GM13976 (cell line): ENCODE results near the gene WNT5B.
A peak's percentile ranks its signal among the peaks of the same experiment; 100 is the strongest.

ENCODE experiments used
- DNase-seq: peaks from one replicate; pipeline ENCODE4 v3.0.0; 2012; ENCODE audit warnings: low spot score
- CTCF ChIP-seq: IDR thresholded peaks from 2 replicates; pipeline ENCODE4 v1.5.1; 2012; ENCODE audit warnings: borderline replicate concordance, mild to moderate bottlenecking; ENCODE audit not compliant: insufficient read depth; ENCODE audit errors: extremely low read depth, missing control alignments, control extremely low read depth
- in situ Hi-C: fragments of 300-500 bp; cut with MboI; formaldehyde crosslinking; loops from one replicate; pipeline ENCODE4 v1.12.0; 2022; ENCODE audit warnings: low sequenced_read_pairs, mixed read lengths, inconsistent platforms; ENCODE audit not compliant: unreplicated experiment

Gene WNT5B

DNA sequence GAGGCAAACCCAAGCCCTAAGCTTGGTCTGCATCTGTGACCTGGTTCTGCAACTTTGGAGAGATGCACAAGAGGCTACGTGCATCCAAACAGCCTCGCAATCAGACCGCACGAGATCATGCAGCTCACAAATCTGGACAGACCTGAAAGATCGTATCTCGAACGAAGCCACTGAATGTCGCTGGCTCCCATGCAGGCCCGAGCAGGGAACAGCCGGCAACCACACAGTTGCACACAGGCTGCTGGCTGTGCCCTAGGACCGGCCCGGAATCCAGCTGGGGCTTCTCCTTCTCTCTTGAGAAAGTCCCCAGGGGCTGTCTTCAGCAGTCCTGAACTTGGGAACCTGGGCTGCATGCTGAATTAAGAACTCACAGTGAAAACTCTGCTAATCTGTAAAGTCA is 27.9 kb downstream of the WNT5B start:
- in situ Hi-C loops = loop anchor here (10.0 kb wide), 1 partner anchor 278 kb away; no protein-coding TSS in a partner anchor
- no peak for DNase-seq
- no peak for TF ChIP-seq CTCF

DNA sequence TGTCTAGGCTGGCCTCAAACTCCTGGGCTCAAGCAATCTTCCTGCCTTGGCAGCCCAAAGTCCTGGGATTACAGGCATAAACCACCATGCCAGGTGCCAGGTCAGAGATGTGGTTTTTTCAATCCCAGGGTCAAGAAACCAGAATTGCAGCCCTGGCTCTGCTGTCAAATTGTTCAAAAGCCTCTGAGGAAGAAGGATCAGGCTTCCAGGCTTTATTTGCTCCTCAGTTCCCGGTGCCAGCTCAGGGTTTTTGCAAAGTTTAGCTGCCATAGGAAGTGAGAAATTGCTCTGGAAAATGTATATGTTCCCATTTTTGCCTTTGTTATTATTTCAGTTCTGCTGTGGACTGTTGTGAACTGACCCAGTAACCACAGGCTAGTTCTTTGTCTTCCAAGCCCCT is 28.7 kb downstream of the WNT5B start:
- no peak for DNase-seq
- in situ Hi-C loops = loop anchor here (10.0 kb wide), 1 partner anchor 277 kb away; no protein-coding TSS in a partner anchor

DNA sequence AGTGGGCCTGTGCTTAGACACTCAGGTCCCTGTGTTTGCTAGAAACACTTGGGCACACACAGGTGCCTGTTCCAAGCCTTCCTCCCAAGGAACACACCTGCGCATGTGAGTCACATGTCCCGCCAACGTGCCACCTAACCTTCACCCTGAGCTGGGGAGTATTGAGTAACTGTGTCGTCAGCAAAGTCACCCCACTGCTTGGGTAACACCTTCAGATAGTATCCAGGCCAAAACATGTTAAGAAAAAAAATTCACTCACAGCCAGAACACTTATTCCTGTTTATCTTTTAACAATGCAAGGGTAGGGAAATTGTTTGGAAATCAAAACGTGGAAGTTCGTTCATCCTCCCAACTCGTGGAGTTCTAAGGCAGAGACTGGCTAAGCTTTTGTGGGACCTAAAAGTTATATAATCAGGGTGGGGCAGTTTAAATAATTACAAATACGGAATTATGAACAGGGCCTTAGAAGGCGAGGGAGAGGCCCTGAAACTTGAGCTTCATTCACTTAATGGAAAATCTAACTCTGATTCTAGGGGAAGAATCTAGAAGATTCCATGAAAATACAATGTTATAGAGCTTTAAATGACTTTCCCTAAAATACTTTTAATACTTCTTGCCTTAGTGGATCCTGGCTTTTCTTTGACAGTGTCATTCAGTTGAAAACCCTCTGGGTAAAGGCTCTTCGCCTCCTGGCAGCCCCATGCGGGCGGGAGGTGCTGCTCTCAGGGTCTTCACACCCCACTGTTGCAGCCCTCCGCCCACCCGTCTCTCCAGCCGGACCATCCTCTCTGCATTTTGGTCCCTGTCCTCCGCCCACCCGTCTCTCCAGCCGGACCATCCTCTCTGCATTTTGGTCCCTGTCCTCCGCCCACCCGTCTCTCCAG is 31.5 kb downstream of the WNT5B start:
- no peak for DNase-seq
- in situ Hi-C loops = no loop called here

More for the DNA sequence above, 28.7 kb downstream of the WNT5B start:
- TF ChIP-seq CTCF = no peak

DNA sequence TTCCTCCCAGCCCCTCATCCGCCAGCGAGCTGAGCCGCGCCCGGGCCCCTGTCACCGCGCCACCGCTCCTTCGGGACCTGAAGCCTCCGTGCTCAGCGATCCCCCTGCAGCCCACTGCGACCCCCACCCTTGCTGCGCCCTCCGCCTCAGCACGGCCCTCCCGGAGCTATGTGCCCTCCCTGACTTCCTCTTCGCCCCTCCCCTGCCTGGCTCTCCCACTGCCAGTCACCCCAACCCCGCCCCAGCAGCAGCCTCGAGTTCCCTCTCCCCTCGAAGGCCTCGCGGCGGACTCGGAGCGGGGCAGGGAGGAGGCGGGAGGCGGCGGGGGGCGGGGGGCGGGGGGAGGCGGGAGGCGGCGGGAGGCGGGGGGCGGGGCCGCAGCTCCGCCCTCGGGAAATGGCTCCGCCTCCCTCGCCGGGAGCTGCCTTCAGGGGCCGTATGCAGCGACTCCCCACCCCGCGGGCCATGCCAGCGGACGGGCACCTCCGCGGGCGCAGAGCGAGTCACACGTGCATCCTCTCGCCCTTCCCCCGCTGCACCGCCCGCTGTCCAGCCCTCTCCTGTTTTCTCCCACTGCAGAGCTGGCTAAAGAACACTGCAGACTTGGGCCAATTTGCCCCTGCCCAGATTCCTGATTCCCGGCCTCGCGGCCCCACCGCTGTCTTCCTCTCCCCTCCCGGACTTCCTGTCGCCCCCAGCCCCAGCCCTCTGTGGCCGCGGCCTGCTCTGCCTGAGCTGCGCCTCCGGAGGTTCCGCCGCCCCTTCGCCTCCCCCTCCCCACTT is 32.7 kb downstream of the WNT5B start:
- in situ Hi-C loops = no loop called here
- peak; percentile 90 for DNase-seq

More for the DNA sequence above, 31.5 kb downstream of the WNT5B start:
- no peak for TF ChIP-seq CTCF

DNA sequence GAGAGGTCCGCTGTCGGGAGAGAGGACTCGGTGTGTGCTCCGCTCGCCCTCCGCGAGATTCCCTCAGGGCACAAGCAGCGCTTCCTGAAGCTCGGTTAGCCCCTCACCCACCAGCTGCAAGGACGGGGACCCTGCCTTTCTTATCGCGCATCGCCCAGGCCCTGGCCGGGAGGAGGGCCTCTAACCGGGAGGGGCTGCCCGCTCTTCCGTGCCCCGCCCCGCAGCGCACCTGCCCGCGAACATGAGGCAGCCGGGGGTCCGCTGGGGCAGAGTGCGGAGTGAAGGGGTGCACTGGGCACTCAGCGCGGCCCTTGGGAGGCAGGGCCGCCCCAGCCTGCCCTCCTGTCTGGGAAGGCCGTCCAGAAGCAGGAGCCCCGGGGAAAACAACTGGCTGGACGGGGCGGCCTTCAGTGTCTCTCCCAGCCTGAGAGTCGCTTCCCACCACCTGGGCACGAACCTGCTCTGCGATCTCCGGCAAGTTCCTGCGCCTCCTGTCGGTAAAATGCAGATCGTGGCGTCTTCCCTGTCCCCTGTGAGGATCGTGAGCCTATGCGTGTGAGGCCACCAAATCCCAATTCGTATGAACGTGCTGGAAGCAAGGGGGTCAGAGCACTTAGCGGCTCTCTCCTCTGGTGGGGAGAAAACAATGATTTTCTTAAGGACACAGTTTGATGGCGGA is 33.9 kb downstream of the WNT5B start:
- DNase-seq = peak; percentile 56
- in situ Hi-C loops = no loop called here

More for the DNA sequence above, 32.7 kb downstream of the WNT5B start:
- TF ChIP-seq CTCF = no peak

More for the DNA sequence above, 33.9 kb downstream of the WNT5B start:
- TF ChIP-seq CTCF = peak; percentile 57
